GM12864 (cell line): Measurements from ENCODE around the gene STARD7.
"Not testable (repeated sequence)": the region's sequence is repeated elsewhere in the genome, so short reads cannot be mapped to it uniquely, and the experiment has no call there.

Experiments
- DNase-seq: peaks from one replicate; pipeline ENCODE4 v3.0.0-alpha.2; 2011; ENCODE audit warnings: low read depth
- H3K4me3 ChIP-seq: 2 replicates; pipeline ENCODE4 v1.5.1; 2011; ENCODE audit warnings: mild to moderate bottlenecking, low read depth, low read length, control low read depth
- CTCF ChIP-seq: IDR thresholded peaks from 2 replicates; pipeline ENCODE4 v1.5.1; 2011; ENCODE audit warnings: low read depth, mild to moderate bottlenecking, moderate library complexity, low read length, control low read depth, inconsistent platforms; ENCODE audit errors: missing control alignments

Gene STARD7

GRCh38 chr2:96143231-96143847 lies 65.3 kb downstream of the STARD7 start:
- H3K4me3 ChIP-seq, result peak overlapping the region; percentile 68
- no peak for DNase-seq
- no peak for TF ChIP-seq CTCF

- peak; percentile 80 for TF ChIP-seq CTCF
- DNase-seq, result no peak
- H3K4me3 ChIP-seq, result peak overlapping the region; percentile 68
Measured at GRCh38 chr2:96142217-96143113, 66.2 kb downstream of the STARD7 start.

- DNase-seq, H3K4me3 ChIP-seq: not testable (repeated sequence)
Measured at GRCh38 chr2:96141624-96141967, 67.0 kb downstream of the STARD7 start.

GRCh38 chr2:96140941-96141623 lies 67.5 kb downstream of the STARD7 start:
- no peak overlapping the region for H3K4me3 ChIP-seq
- DNase-seq, result no peak
- no peak for TF ChIP-seq CTCF

GRCh38 chr2:96139181-96139758 lies 69.4 kb downstream of the STARD7 start:
- no peak for TF ChIP-seq CTCF
- no peak for DNase-seq
- no peak overlapping the region for H3K4me3 ChIP-seq

- H3K4me3 ChIP-seq, result no peak within 1 kb of the TSS
- no peak for DNase-seq
- TF ChIP-seq CTCF, result peak; percentile 73
Measured at GRCh38 chr2:96138179-96139145, 70.2 kb downstream of the STARD7 start, which contains the start of gene ASTL. TSS of gene ASTL (minus strand) at chr2:96138502. CDS start at chr2:96138436, 66 bp downstream.
